Hepatocyte (in vitro differentiated cells): ENCODE data around the gene LDAH.

ENCODE experiments used
- CTCF ChIP-seq: fragments of 200-600 bp; sonication (generic); IDR thresholded peaks from 2 replicates; pipeline ENCODE4 v1.5.1; 2016; ENCODE audit warnings: antibody characterized with exemption, mild to moderate bottlenecking; ENCODE audit not compliant: poor library complexity
- EZH2 ChIP-seq: fragments of 200-600 bp; sonication (generic); IDR thresholded peaks from 2 replicates; pipeline ENCODE4 v1.6.1; 2016; ENCODE audit warnings: antibody characterized with exemption, mild to moderate bottlenecking, borderline replicate concordance
- EZH2phosphoT487 ChIP-seq: fragments of 200-600 bp; sonication (generic); IDR thresholded peaks from one replicate; pipeline ENCODE4 v1.6.1; 2018; ENCODE audit warnings: antibody characterized with exemption, mild to moderate bottlenecking, low read depth, moderate library complexity; ENCODE audit not compliant: unreplicated experiment, severe bottlenecking

GRCh38 chr2:20838016-20838415, 15.1 kb upstream of the LDAH start:
- no peak for TF ChIP-seq CTCF
- no peak for TF ChIP-seq EZH2
- no peak for TF ChIP-seq EZH2phosphoT487
